Measurements from ENCODE around the gene PKNOX2.

DNA sequence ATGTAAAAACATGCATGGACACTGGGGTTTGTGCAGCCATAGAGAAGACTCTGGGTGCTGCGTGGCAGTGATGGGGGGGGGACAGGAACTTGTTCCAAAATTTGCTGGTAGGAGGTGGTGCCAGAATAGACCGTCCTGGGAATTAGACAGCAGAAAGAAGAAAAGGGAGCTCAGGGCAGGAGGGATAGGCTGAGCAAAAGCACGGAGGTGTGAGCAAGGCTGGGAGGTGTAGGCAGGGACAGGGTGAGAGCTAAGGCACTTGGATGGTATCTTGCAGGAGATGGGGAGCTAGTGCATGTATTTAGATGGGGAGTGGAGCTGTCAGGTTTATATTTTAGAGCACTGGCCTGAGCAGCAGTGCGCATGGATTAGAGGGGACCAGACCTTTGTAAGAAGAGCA, 53.8 kb downstream of the PKNOX2 start:
- TF ChIP-seq EZH2 (IDR thresholded peaks at IDR 0.05; ENCODE audit: borderline replicate concordance, low read length), result no peak
- TF ChIP-seq, protein P1, sequence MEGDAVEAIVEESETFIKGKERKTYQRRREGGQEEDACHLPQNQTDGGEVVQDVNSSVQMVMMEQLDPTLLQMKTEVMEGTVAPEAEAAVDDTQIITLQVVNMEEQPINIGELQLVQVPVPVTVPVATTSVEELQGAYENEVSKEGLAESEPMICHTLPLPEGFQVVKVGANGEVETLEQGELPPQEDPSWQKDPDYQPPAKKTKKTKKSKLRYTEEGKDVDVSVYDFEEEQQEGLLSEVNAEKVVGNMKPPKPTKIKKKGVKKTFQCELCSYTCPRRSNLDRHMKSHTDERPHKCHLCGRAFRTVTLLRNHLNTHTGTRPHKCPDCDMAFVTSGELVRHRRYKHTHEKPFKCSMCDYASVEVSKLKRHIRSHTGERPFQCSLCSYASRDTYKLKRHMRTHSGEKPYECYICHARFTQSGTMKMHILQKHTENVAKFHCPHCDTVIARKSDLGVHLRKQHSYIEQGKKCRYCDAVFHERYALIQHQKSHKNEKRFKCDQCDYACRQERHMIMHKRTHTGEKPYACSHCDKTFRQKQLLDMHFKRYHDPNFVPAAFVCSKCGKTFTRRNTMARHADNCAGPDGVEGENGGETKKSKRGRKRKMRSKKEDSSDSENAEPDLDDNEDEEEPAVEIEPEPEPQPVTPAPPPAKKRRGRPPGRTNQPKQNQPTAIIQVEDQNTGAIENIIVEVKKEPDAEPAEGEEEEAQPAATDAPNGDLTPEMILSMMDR (conservative IDR thresholded peaks at IDR 0.05 in 1 of 2, IDR thresholded peaks at IDR 0.05 in 1 of 2; ENCODE audit: extremely low read depth in 1 of 2, insufficient read depth in 1 of 2, low read depth in 1 of 2, low read length in 2 of 2), result no peak
